Activated CD8-positive, alpha-beta T cell treated with anti-CD3 and anti-CD28 coated beads, Interleukin-2, amount 10 ng/mL, durations not matched to agents 7 days and 5 days (primary cell): ENCODE data around the gene ENTPD6. TPM values are rescaled to one million over a fixed set of nuclear protein-coding genes. Genes with fewer than 3 reads are reported as not detected.

Experiments used
- ATAC-seq: fragments of 150-1000 bp; cut with Tn5 transposase; one replicate; pipeline ENCODE4 v1.10.0; 2021; ENCODE audit warnings: moderate library complexity
- CTCF ChIA-PET: fragments of 350-600 bp; sonication (Branson Sonifier 250); formaldehyde crosslinking; loops from one replicate; lab custom pipeline; 2021; ENCODE audit warnings: antibody characterized with exemption; lab: Charles Lee
- POLR2A ChIA-PET: fragments of 350-600 bp; sonication (Branson Sonifier 250); formaldehyde crosslinking; loops from one replicate; lab custom pipeline; 2021; ENCODE audit warnings: antibody characterized with exemption; lab: Charles Lee
- DNase-seq: peaks from one replicate; pipeline ENCODE4 v3.0.0-alpha.2; 2020
- H3K27ac Mint-ChIP-seq: one replicate; pipeline ENCODE4 v1.8.0; 2021; ENCODE audit warnings: mild to moderate bottlenecking, mixed read lengths
- H3K27me3 Mint-ChIP-seq: one replicate; pipeline ENCODE4 v1.8.0; 2021; ENCODE audit warnings: low read depth, mixed read lengths
- H3K36me3 Mint-ChIP-seq: one replicate; pipeline ENCODE4 v1.8.0; 2021; ENCODE audit warnings: low read depth, mixed read lengths
- H3K4me1 Mint-ChIP-seq: one replicate; pipeline ENCODE4 v1.8.0; 2021; ENCODE audit warnings: low read depth, mixed read lengths
- H3K4me3 Mint-ChIP-seq: one replicate; pipeline ENCODE4 v1.8.0; 2021; ENCODE audit warnings: mild to moderate bottlenecking, mixed read lengths
- H3K9me3 Mint-ChIP-seq: one replicate; pipeline ENCODE4 v1.8.0; 2022; ENCODE audit warnings: mixed read lengths; ENCODE audit not compliant: insufficient read depth
- total RNA-seq, 2 experiments: library from RNA; stranded (reverse); gene quantifications; one replicate each; pipeline ENCODE4 v1.2.3, GENCODE V29; 2021

Gene ENTPD6
- total RNA-seq, 2 experiments from 2014 or later, result 31.9 TPM

GRCh38 chr20:25270829-25271251, 75.3 kb downstream of the ENTPD6 start:
- Mint-ChIP-seq H3K36me3 (peaks cover 20% of the 10 kb centered on the region), H3K4me3 (no peak overlapping the region), H3K27ac (no peak overlapping the region), H3K9me3 (no peaks in the 10 kb centered on the region), H3K4me1 (no peaks in the 10 kb centered on the region), H3K27me3 (no peaks in the 10 kb centered on the region)
- POLR2A ChIA-PET, result no interaction called here
- CTCF ChIA-PET, result no interaction called here
- ATAC-seq, result no peak
- DNase-seq, result no peak

GRCh38 chr20:25271486-25272222, 76.1 kb downstream of the ENTPD6 start:
- Mint-ChIP-seq H3K4me1 (no peaks in the 10 kb centered on the region), H3K36me3 (peaks cover 20% of the 10 kb centered on the region), H3K9me3 (no peaks in the 10 kb centered on the region), H3K27ac (no peak overlapping the region), H3K27me3 (no peaks in the 10 kb centered on the region), H3K4me3 (no peak overlapping the region)
- ChIA-PET POLR2A (interaction anchor here (0.5 kb wide), 1 partner anchor 10 kb away, joined by 3 read pairs; no protein-coding TSS in a partner anchor), CTCF (no interaction called here)
- DNase-seq (no peak), ATAC-seq (no peak)

- DNase-seq (no peak), ATAC-seq (no peak)
- no peak overlapping the region for H3K4me3 Mint-ChIP-seq
- no peaks in the 10 kb centered on the region for H3K4me1 Mint-ChIP-seq
- peaks cover 25% of the 10 kb centered on the region for H3K36me3 Mint-ChIP-seq
- no peaks in the 10 kb centered on the region for H3K9me3 Mint-ChIP-seq
- no peaks in the 10 kb centered on the region for H3K27me3 Mint-ChIP-seq
- H3K27ac Mint-ChIP-seq, result no peak overlapping the region
- ChIA-PET CTCF (no interaction called here), POLR2A (interaction anchor here (0.5 kb wide), 1 partner anchor 9 kb away, joined by 3 read pairs; no protein-coding TSS in a partner anchor)
Measured at GRCh38 chr20:25272223-25273000, 76.9 kb downstream of the ENTPD6 start.

GRCh38 chr20:25273046-25273445, 77.5 kb downstream of the ENTPD6 start:
- CTCF ChIA-PET, result no interaction called here
- no peak overlapping the region for H3K27ac Mint-ChIP-seq
- ATAC-seq, result no peak

GRCh38 chr20:25273541-25274358, 78.2 kb downstream of the ENTPD6 start:
- no peak for DNase-seq
- POLR2A ChIA-PET, result no interaction called here

More at GRCh38 chr20:25273046-25273445, 77.5 kb downstream of the ENTPD6 start:
- Mint-ChIP-seq H3K4me3 (no peak overlapping the region), H3K4me1 (no peaks in the 10 kb centered on the region), H3K36me3 (peaks cover 27% of the 10 kb centered on the region), H3K27me3 (no peaks in the 10 kb centered on the region), H3K9me3 (no peaks in the 10 kb centered on the region)
- DNase-seq, result no peak
- POLR2A ChIA-PET, result no interaction called here

GRCh38 chr20:25274481-25274880, 79.0 kb downstream of the ENTPD6 start:
- ChIA-PET CTCF (interaction anchor here (1.8 kb wide), 1 partner anchor 21 kb away, joined by 3 read pairs; no protein-coding TSS in a partner anchor), POLR2A (no interaction called here)
- H3K4me1 Mint-ChIP-seq, result no peaks in the 10 kb centered on the region
- no peak for DNase-seq
- no peak overlapping the region for H3K27ac Mint-ChIP-seq
- no peak for ATAC-seq
- H3K27me3 Mint-ChIP-seq, result no peaks in the 10 kb centered on the region
- H3K36me3 Mint-ChIP-seq, result peaks cover 22% of the 10 kb centered on the region
- H3K9me3 Mint-ChIP-seq, result no peaks in the 10 kb centered on the region
- H3K4me3 Mint-ChIP-seq, result no peak overlapping the region

More at GRCh38 chr20:25273541-25274358, 78.2 kb downstream of the ENTPD6 start:
- H3K27ac Mint-ChIP-seq, result no peak overlapping the region
- CTCF ChIA-PET, result interaction anchor here (1.8 kb wide), 1 partner anchor 21 kb away, joined by 3 read pairs; no protein-coding TSS in a partner anchor
- H3K4me1 Mint-ChIP-seq, result no peaks in the 10 kb centered on the region
- ATAC-seq, result no peak
- no peaks in the 10 kb centered on the region for H3K9me3 Mint-ChIP-seq
- H3K36me3 Mint-ChIP-seq, result peaks cover 24% of the 10 kb centered on the region
- H3K27me3 Mint-ChIP-seq, result no peaks in the 10 kb centered on the region
- no peak overlapping the region for H3K4me3 Mint-ChIP-seq

GRCh38 chr20:25274891-25275812, 79.6 kb downstream of the ENTPD6 start:
- no peak for ATAC-seq
- Mint-ChIP-seq H3K27ac (no peak overlapping the region), H3K4me3 (no peak overlapping the region), H3K9me3 (no peaks in the 10 kb centered on the region), H3K4me1 (no peaks in the 10 kb centered on the region), H3K36me3 (peaks cover 19% of the 10 kb centered on the region), H3K27me3 (no peaks in the 10 kb centered on the region)
- ChIA-PET CTCF (interaction anchor here (1.8 kb wide), 1 partner anchor 20 kb away, joined by 3 read pairs; no protein-coding TSS in a partner anchor), POLR2A (no interaction called here)
- no peak for DNase-seq

GRCh38 chr20:25275813-25276532, 80.5 kb downstream of the ENTPD6 start:
- ChIA-PET POLR2A (no interaction called here), CTCF (no interaction called here)
- Mint-ChIP-seq H3K27ac (no peak overlapping the region), H3K36me3 (peaks cover 19% of the 10 kb centered on the region), H3K4me1 (no peaks in the 10 kb centered on the region), H3K4me3 (no peak overlapping the region), H3K27me3 (no peaks in the 10 kb centered on the region), H3K9me3 (no peaks in the 10 kb centered on the region)
- no peak for ATAC-seq
- DNase-seq, result no peak
